Ectodermal cell (in vitro differentiated cells): ENCODE results near the gene NOS2.
"Not testable (repeated sequence)": the region's sequence is repeated elsewhere in the genome, so short reads cannot be mapped to it uniquely, and the experiment has no call there.

Experiments
- H3K27ac ChIP-seq: 2 replicates; pipeline ENCODE4 v1.7.0; 2013; ENCODE audit warnings: mild to moderate bottlenecking, low read depth, low read length; ENCODE audit not compliant: insufficient read depth, poor library complexity, severe bottlenecking
- H3K27me3 ChIP-seq: 2 replicates; pipeline ENCODE4 v1.7.0; 2013; ENCODE audit warnings: mild to moderate bottlenecking, low read length; ENCODE audit not compliant: insufficient read depth, control insufficient read depth, poor library complexity, severe bottlenecking
- H3K36me3 ChIP-seq: one replicate; pipeline ENCODE4 v1.7.0; 2013; ENCODE audit warnings: low read length; ENCODE audit not compliant: control insufficient read depth, insufficient read depth
- H3K4me1 ChIP-seq: one replicate; pipeline ENCODE4 v1.7.0; 2013; ENCODE audit warnings: low read length; ENCODE audit not compliant: control insufficient read depth, insufficient read depth
- H3K4me3 ChIP-seq: 2 replicates; pipeline ENCODE4 v1.7.0; 2013; ENCODE audit warnings: low read depth, low read length, control low read depth; ENCODE audit not compliant: insufficient read depth
- H3K9me3 ChIP-seq: 2 replicates; pipeline ENCODE4 v1.7.0; 2013; ENCODE audit warnings: mild to moderate bottlenecking, low read length, moderate library complexity; ENCODE audit not compliant: control insufficient read depth
- WGBS, 2 experiments: methylation state at CpG; one replicate each; pipeline ENCODE4 v1.1.7; 2013; ENCODE audit warnings: missing lambda C conversion rate in 2 of 2; 5-methylcytosine and 5-hydroxymethylcytosine counted together

Gene NOS2

GRCh38 chr17:27838607-27839006 is 38.3 kb upstream of the NOS2 start:
- not testable (repeated sequence) for H3K27me3 ChIP-seq, H3K9me3 ChIP-seq, H3K27ac ChIP-seq, H3K4me1 ChIP-seq, H3K36me3 ChIP-seq, H3K4me3 ChIP-seq
- WGBS, 2 experiments: 50 to 55% methylated on average over 1 to 2 of the region's 3 CpGs

- not testable (repeated sequence) for H3K4me3 ChIP-seq, H3K9me3 ChIP-seq, H3K27me3 ChIP-seq, H3K4me1 ChIP-seq, H3K27ac ChIP-seq, H3K36me3 ChIP-seq
- 92 to 100% methylated on average over 1 of the region's 1 CpG for WGBS, 2 experiments
These were observed 37.4 kb upstream of the NOS2 start for GRCh38 chr17:27837769-27838168.

DNA sequence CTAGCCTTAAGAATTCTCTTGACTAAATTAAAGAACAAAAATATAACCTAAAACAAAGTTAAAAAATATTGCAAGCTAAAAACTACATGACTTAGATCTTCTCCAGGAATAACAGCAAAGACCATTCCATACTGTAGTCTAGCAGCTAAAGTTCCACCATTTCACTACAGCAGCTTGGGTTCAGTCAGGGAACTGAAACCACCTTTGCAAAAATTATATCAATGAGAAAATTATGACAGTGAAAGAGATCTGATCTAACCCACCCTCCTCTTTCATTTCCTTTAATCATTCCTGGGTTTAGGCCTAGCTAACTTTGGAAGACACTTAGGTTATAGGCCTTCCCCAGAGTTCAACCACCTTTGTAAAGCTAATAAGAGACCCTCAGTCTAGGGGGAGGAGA is 36.3 kb upstream of the NOS2 start:
- no peaks in the 10 kb centered on the region for H3K27me3 ChIP-seq

GRCh38 chr17:27834571-27834970 is 34.2 kb upstream of the NOS2 start:
- Histone ChIP-seq H3K4me3 (no peak overlapping the region), H3K9me3 (no peaks in the 10 kb centered on the region)
- WGBS, 2 experiments: 85 to 91% methylated on average over 3 of the region's 3 CpGs

More for the DNA sequence above, 36.3 kb upstream of the NOS2 start:
- Histone ChIP-seq H3K9me3 (no peaks in the 10 kb centered on the region), H3K4me3 (no peak overlapping the region), H3K4me1 (no peaks in the 10 kb centered on the region), H3K27ac (no peak overlapping the region), H3K36me3 (no peaks in the 10 kb centered on the region)

DNA sequence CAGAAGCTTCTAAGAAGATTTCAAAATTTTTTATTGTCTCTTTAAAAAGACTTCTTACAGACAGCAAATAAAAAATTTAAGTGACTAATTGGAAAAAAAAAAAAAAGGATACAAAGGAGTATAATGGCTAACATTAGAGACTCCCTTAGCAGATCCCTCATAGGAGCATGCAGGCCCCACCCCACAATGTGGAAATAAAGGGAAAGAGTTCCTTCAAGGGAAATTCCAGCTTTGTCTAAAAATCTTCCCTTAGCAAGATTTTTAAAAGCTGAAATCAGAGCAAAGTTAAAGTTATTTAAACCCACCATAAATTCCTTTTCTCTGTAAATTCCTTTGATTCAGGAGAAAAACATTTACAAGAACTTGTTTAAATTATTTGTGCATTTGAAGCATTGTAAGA is 32.5 kb upstream of the NOS2 start:
- no peak overlapping the region for H3K4me3 ChIP-seq
- H3K36me3 ChIP-seq: no peaks in the 10 kb centered on the region
- no peaks in the 10 kb centered on the region for H3K27me3 ChIP-seq
- H3K27ac ChIP-seq: no peak overlapping the region
- H3K9me3 ChIP-seq: no peaks in the 10 kb centered on the region
- H3K4me1 ChIP-seq: no peaks in the 10 kb centered on the region

More at GRCh38 chr17:27834571-27834970, 34.2 kb upstream of the NOS2 start:
- H3K36me3 ChIP-seq: no peaks in the 10 kb centered on the region
- H3K27ac ChIP-seq: no peak overlapping the region
- H3K4me1 ChIP-seq: no peaks in the 10 kb centered on the region
- no peaks in the 10 kb centered on the region for H3K27me3 ChIP-seq

- not testable (repeated sequence) for H3K27ac ChIP-seq, H3K4me3 ChIP-seq, H3K9me3 ChIP-seq, H3K27me3 ChIP-seq, H3K36me3 ChIP-seq, H3K4me1 ChIP-seq
- WGBS, 2 experiments: no CpG with 5 or more reads among the region's 1 CpG
These were observed 29.6 kb upstream of the NOS2 start for GRCh38 chr17:27829888-27830287.

GRCh38 chr17:27829143-27829711 is 28.9 kb upstream of the NOS2 start:
- H3K27me3 ChIP-seq, H3K27ac ChIP-seq, H3K4me3 ChIP-seq, H3K36me3 ChIP-seq, H3K9me3 ChIP-seq, H3K4me1 ChIP-seq: not testable (repeated sequence)
- no CpG with 5 or more reads among the region's 2 CpGs for WGBS, 2 experiments

DNA sequence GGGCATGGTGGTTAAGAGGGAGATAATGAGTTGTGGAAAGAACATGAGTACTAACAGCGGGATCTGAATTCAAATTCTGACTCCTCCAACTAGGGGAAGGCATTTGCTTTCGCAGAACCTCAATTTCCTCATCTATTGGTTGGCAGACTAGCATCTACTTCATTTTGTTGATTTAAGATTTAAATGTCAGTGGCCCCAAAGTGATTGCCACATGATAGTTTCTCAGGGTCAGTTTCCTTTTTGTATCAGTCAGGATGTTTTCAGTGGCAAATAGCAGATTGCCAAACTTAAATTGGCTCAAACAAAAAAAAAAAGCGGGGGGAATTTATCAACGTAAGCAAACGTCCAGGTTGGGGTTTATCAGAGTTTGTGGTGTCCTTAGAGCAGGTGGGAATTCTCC is 25.1 kb upstream of the NOS2 start:
- H3K36me3 ChIP-seq: no peaks in the 10 kb centered on the region
- H3K4me1 ChIP-seq: no peaks in the 10 kb centered on the region
- 92 to 94% methylated on average over 5 of the region's 5 CpGs for WGBS, 2 experiments
- no peaks in the 10 kb centered on the region for H3K27me3 ChIP-seq
- no peak overlapping the region for H3K4me3 ChIP-seq
- no peak overlapping the region for H3K27ac ChIP-seq
- H3K9me3 ChIP-seq: no peaks in the 10 kb centered on the region

- Histone ChIP-seq H3K4me1 (no peaks in the 10 kb centered on the region), H3K4me3 (no peak overlapping the region)
- WGBS, 2 experiments: 92 to 95% methylated on average over 3 to 4 of the region's 4 CpGs
These were observed 24.4 kb upstream of the NOS2 start for GRCh38 chr17:27824745-27825144.

DNA sequence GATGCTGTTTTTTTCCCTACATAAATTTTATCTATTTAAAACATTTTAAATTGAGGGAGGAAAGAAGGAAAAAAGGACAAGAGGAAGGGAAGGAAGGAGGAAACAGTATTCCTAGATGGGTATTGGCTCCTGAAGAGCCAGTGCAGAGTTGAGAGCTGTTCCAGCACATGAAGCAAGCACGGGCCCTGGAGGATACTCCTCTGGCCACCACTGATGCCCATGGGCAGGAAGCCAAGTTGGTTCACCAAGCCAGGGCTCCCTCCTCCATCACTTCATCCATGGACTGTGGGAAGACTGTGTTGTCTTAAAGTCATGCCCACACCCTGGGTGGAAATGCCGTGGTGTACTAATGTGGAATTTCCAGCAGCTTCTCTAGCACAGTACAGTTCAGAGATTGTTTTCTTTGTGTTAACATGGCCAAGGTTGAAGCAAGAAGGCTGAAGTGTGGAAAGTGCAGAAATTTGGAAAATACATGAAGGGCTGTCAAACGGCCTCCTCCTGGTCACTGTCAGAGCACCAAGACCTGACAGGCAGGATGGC is 23.9 kb upstream of the NOS2 start:
- no peaks in the 10 kb centered on the region for H3K4me1 ChIP-seq
- H3K27ac ChIP-seq: no peak overlapping the region
- H3K36me3 ChIP-seq: no peaks in the 10 kb centered on the region
- no peaks in the 10 kb centered on the region for H3K9me3 ChIP-seq
- WGBS, 2 experiments: 94% methylated on average over 3 of the region's 3 CpGs
- H3K27me3 ChIP-seq: no peaks in the 10 kb centered on the region
- H3K4me3 ChIP-seq: no peak overlapping the region

More at GRCh38 chr17:27824745-27825144, 24.4 kb upstream of the NOS2 start:
- Histone ChIP-seq H3K9me3 (no peaks in the 10 kb centered on the region), H3K36me3 (no peaks in the 10 kb centered on the region), H3K27me3 (no peaks in the 10 kb centered on the region), H3K27ac (no peak overlapping the region)

GRCh38 chr17:27822108-27822507 is 21.8 kb upstream of the NOS2 start:
- 85 to 86% methylated on average over 10 of the region's 10 CpGs for WGBS, 2 experiments
- H3K27me3 ChIP-seq, H3K36me3 ChIP-seq, H3K4me3 ChIP-seq, H3K27ac ChIP-seq, H3K9me3 ChIP-seq: not testable (repeated sequence)
- H3K4me1 ChIP-seq: peaks cover 11% of the 10 kb centered on the region
